Neuronal stem cell (in vitro differentiated cells): ENCODE measurements around the gene B9D1.

Experiments
- DNase-seq: peaks from one replicate; pipeline ENCODE4 v3.0.0-alpha.2; 2013; ENCODE audit warnings: low spot score
- H2AFZ ChIP-seq: one replicate; pipeline ENCODE4 v1.6.1; 2013; ENCODE audit warnings: mild to moderate bottlenecking, low read length, inconsistent platforms
- H2AK5ac ChIP-seq: 2 replicates; pipeline ENCODE4 v1.6.1; 2013; ENCODE audit warnings: low read depth, mild to moderate bottlenecking, inconsistent platforms, low read length, moderate library complexity, mixed read lengths
- H2BK120ac ChIP-seq: 2 replicates; pipeline ENCODE4 v1.6.1; 2013; ENCODE audit warnings: low read depth, mild to moderate bottlenecking, inconsistent platforms, low read length, moderate library complexity, mixed read lengths
- H2BK12ac ChIP-seq: one replicate; pipeline ENCODE4 v1.6.1; 2013; ENCODE audit warnings: low read length, inconsistent platforms
- H2BK15ac ChIP-seq: 2 replicates; pipeline ENCODE4 v1.6.1; 2013; ENCODE audit warnings: mild to moderate bottlenecking, low read length, inconsistent platforms, mixed read lengths
- H2BK5ac ChIP-seq: one replicate; pipeline ENCODE4 v1.6.1; 2013; ENCODE audit warnings: inconsistent platforms, mild to moderate bottlenecking, low read length, moderate library complexity
- H3K14ac ChIP-seq: one replicate; pipeline ENCODE4 v1.6.1; 2013; ENCODE audit warnings: low read length, inconsistent platforms
- H3K18ac ChIP-seq: 2 replicates; pipeline ENCODE4 v1.6.1; 2013; ENCODE audit warnings: low read length, inconsistent platforms
- H3K23ac ChIP-seq: 2 replicates; pipeline ENCODE4 v1.6.1; 2013; ENCODE audit warnings: low read depth, mild to moderate bottlenecking, mixed read lengths, low read length, inconsistent platforms; ENCODE audit not compliant: poor library complexity
- H3K27ac ChIP-seq: replicated peaks from 3 replicates; pipeline ENCODE4 v1.5.1; 2013; ENCODE audit warnings: low read length, inconsistent platforms
- H3K27me3 ChIP-seq, 3 experiments: 2 replicates each; pipeline ENCODE4 v1.6.1; 2013; ENCODE audit warnings: low read length in 3 of 3, mild to moderate bottlenecking in 2 of 3, inconsistent platforms in 1 of 3, low read depth in 1 of 3, mixed read lengths in 1 of 3, moderate library complexity in 1 of 3; ENCODE audit not compliant: control insufficient read depth in 3 of 3, insufficient read depth in 3 of 3
- H3K36me3 ChIP-seq, 2 donors: replicated peaks in 1 of 2; 2 replicates each; pipeline ENCODE4 v1.6.1; 2013; ENCODE audit warnings: low read length in 2 of 2; ENCODE audit not compliant: control insufficient read depth in 2 of 2, insufficient read depth in 2 of 2
- H3K4ac ChIP-seq: 2 replicates; pipeline ENCODE4 v1.6.1; 2013; ENCODE audit warnings: inconsistent platforms, mild to moderate bottlenecking, low read length, moderate library complexity
- H3K4me1 ChIP-seq, 2 donors: 1 replicate in 1 of 2; 2 replicates in 1 of 2; pipeline ENCODE4 v1.6.1; 2013; ENCODE audit warnings: low read length in 2 of 2, low read depth in 1 of 2; ENCODE audit not compliant: control insufficient read depth in 2 of 2, insufficient read depth in 1 of 2
- H3K4me2 ChIP-seq: one replicate; pipeline ENCODE4 v1.6.1; 2013; ENCODE audit warnings: mild to moderate bottlenecking, low read length, inconsistent platforms; ENCODE audit not compliant: insufficient read depth, poor library complexity, severe bottlenecking
- H3K4me3 ChIP-seq, 2 donors: 2 replicates each; pipeline ENCODE4 v1.5.1; 2013; ENCODE audit warnings: low read length in 2 of 2, mild to moderate bottlenecking in 2 of 2, inconsistent platforms in 1 of 2, moderate library complexity in 1 of 2
- H3K79me1 ChIP-seq: one replicate; pipeline ENCODE4 v1.6.1; 2013; ENCODE audit warnings: low read depth, mild to moderate bottlenecking, inconsistent platforms, low read length, moderate library complexity
- H3K9ac ChIP-seq: one replicate; pipeline ENCODE4 v1.6.1; 2013; ENCODE audit warnings: mild to moderate bottlenecking, low read depth, low read length, inconsistent platforms; ENCODE audit not compliant: poor library complexity
- H3K9me3 ChIP-seq, 2 donors: replicated peaks in 1 of 2; 2 replicates each; pipeline versions ENCODE3 to v1.6.1; 2013; ENCODE audit warnings: low read length in 2 of 2, mild to moderate bottlenecking in 2 of 2, inconsistent platforms in 1 of 2, low read depth in 1 of 2, mixed read lengths in 1 of 2, moderate library complexity in 1 of 2; ENCODE audit not compliant: control insufficient read depth in 2 of 2, insufficient read depth in 1 of 2
- H4K8ac ChIP-seq: one replicate; pipeline ENCODE4 v1.6.1; 2013; ENCODE audit warnings: low read depth, mild to moderate bottlenecking, inconsistent platforms, low read length, moderate library complexity
- H4K91ac ChIP-seq: one replicate; pipeline ENCODE4 v1.6.1; 2013; ENCODE audit warnings: low read length, low read depth, mild to moderate bottlenecking, inconsistent platforms; ENCODE audit not compliant: poor library complexity
- WGBS, 2 donors: extraction: QIAGEN DNeasy Blood & Tissue Kit; methylation state at CpG; one replicate each; pipeline ENCODE4 v1.1.7; 2013; ENCODE audit warnings: missing lambda C conversion rate in 2 of 2, mixed read lengths in 1 of 2; ENCODE audit not compliant: insufficient read length in 2 of 2, insufficient replicate concordance in 1 of 2; ENCODE audit errors: extremely low coverage in 2 of 2; 5-methylcytosine and 5-hydroxymethylcytosine counted together

B9D1 gene

DNA sequence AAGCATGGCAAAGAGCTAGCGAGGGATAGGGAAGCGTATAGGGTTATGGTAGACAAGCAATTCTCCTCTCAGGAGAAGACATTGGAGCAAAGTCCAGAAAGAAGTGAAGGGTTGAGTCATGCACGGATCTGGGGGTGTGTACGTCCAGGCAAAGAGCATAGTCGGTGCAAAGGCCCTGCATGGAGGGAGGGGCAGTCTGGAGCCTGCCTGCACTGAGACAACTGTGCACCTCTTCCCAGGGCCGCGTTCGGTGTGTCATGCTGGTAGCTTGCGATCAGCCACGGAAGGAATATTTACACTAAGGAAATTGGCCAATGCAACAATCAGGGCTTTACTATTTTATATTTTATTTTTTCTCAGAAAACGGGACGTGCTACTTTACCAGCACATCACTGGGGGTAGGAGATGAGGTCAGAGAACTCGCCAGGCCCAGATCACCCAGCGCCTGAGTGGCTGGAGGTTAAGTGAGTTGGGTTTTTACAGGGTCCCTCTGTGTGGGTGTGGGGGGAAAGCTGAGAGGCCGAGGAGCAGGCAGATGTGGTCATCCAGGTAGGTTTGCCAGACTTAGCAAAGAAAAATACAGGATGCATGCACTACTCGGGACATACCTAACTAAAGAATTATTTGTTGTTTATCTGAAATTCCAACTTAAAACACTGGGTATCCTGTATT is 6.7 kb upstream of the B9D1 start:
- no peak overlapping the region for H3K18ac ChIP-seq
- no peaks in the 10 kb centered on the region for H3K79me1 ChIP-seq
- H3K9me3 ChIP-seq = no peaks in the 10 kb centered on the region
- H2BK120ac ChIP-seq = no peak overlapping the region
- H4K91ac ChIP-seq = no peak overlapping the region
- no peak overlapping the region for H3K9ac ChIP-seq
- no peak overlapping the region for H3K27ac ChIP-seq
- no peaks in the 10 kb centered on the region for H3K36me3 ChIP-seq
- no peak overlapping the region for H2AFZ ChIP-seq
- H3K14ac ChIP-seq = no peak overlapping the region
- no peak overlapping the region for H2BK12ac ChIP-seq
- no peak overlapping the region for H3K4ac ChIP-seq
- WGBS, 2 donors = no CpG with 5 or more reads among the region's 16 CpGs
- no peak overlapping the region for H2BK15ac ChIP-seq
- H3K27me3 ChIP-seq = no peaks in the 10 kb centered on the region
- no peak overlapping the region for H3K4me2 ChIP-seq
- H3K4me3 ChIP-seq = no peak overlapping the region
- H4K8ac ChIP-seq = no peak overlapping the region
- no peak overlapping the region for H2AK5ac ChIP-seq
- peaks cover 0 to 3% of the 10 kb centered on the region in 2 donors for H3K4me1 ChIP-seq
- no peak overlapping the region for H3K23ac ChIP-seq
- H2BK5ac ChIP-seq = no peak overlapping the region
- no peak for DNase-seq

DNA sequence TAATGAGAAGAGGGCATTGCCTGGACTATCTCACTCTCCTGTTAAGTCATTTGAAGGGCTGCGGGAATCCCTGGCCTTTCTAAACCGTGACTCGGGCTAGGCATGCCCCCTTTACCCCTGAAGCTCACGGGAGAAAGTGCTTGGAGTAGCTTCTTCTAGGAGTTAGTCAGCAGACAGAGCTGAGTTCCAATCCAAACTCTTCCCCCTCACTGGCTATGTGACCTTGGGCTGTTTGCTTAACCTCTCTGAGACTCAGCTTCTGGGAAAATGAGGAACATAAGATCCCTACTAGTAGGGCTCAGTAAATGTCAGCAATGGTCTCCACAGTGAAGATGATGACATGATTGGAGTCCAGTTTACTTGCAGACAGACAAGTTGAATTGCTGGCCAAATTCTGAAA is 5.7 kb upstream of the B9D1 start:
- H4K91ac ChIP-seq = no peak overlapping the region
- no peak overlapping the region for H2BK120ac ChIP-seq
- H3K4me2 ChIP-seq = no peak overlapping the region
- no peaks in the 10 kb centered on the region for H3K36me3 ChIP-seq
- no peak overlapping the region for H3K27ac ChIP-seq
- no peak overlapping the region for H2BK12ac ChIP-seq
- H2AK5ac ChIP-seq = no peak overlapping the region
- no peaks in the 10 kb centered on the region for H3K79me1 ChIP-seq
- H3K14ac ChIP-seq = no peak overlapping the region
- no peak overlapping the region for H2BK5ac ChIP-seq
- no peak overlapping the region for H2AFZ ChIP-seq
- H2BK15ac ChIP-seq = no peak overlapping the region
- H4K8ac ChIP-seq = no peak overlapping the region
- H3K4ac ChIP-seq = no peak overlapping the region
- H3K9ac ChIP-seq = no peak overlapping the region
- H3K27me3 ChIP-seq = no peaks in the 10 kb centered on the region
- no peak overlapping the region for H3K18ac ChIP-seq
- DNase-seq = no peak
- no peak overlapping the region for H3K23ac ChIP-seq
- WGBS, 2 donors = no CpG with 5 or more reads among the region's 4 CpGs
- H3K4me1 ChIP-seq = peaks cover 0 to 3% of the 10 kb centered on the region in 2 donors
- no peaks in the 10 kb centered on the region for H3K9me3 ChIP-seq
- no peak overlapping the region for H3K4me3 ChIP-seq

DNA sequence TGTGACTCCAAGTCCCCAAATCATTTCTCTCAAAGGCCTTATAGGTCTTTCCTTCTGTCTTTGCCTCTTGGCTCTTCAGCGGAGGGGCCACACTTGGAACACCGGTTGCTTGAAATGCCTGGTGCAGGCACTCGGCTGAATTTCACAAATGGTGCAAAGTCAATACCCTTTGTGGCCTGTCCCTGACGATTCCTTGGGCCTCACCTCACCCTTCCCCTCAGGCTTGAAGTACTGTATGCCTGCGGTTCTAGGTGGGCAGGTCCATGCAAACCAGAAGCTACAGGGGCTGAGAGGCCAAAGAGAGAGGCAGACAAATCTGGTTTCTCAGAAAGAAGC is 4.1 kb upstream of the B9D1 start:
- no peak overlapping the region for H4K91ac ChIP-seq
- no peak for DNase-seq
- H4K8ac ChIP-seq = no peak overlapping the region
- no CpG with 5 or more reads among the region's 5 CpGs for WGBS, 2 donors
- no peak overlapping the region for H2BK5ac ChIP-seq
- no peak overlapping the region for H2BK12ac ChIP-seq
- H3K27me3 ChIP-seq = no peaks in the 10 kb centered on the region
- no peak overlapping the region for H3K18ac ChIP-seq
- no peak overlapping the region for H2AFZ ChIP-seq
- H3K36me3 ChIP-seq = no peaks in the 10 kb centered on the region
- no peak overlapping the region for H3K9ac ChIP-seq
- no peak overlapping the region for H3K23ac ChIP-seq
- H3K27ac ChIP-seq = no peak overlapping the region
- no peaks in the 10 kb centered on the region for H3K9me3 ChIP-seq
- H3K4me3 ChIP-seq = no peak overlapping the region
- no peak overlapping the region for H2AK5ac ChIP-seq
- H3K4me1 ChIP-seq = peaks cover 0 to 5% of the 10 kb centered on the region in 2 donors
- no peak overlapping the region for H3K4me2 ChIP-seq
- no peaks in the 10 kb centered on the region for H3K79me1 ChIP-seq
- no peak overlapping the region for H3K4ac ChIP-seq
- H2BK120ac ChIP-seq = no peak overlapping the region
- no peak overlapping the region for H3K14ac ChIP-seq
- no peak overlapping the region for H2BK15ac ChIP-seq

DNA sequence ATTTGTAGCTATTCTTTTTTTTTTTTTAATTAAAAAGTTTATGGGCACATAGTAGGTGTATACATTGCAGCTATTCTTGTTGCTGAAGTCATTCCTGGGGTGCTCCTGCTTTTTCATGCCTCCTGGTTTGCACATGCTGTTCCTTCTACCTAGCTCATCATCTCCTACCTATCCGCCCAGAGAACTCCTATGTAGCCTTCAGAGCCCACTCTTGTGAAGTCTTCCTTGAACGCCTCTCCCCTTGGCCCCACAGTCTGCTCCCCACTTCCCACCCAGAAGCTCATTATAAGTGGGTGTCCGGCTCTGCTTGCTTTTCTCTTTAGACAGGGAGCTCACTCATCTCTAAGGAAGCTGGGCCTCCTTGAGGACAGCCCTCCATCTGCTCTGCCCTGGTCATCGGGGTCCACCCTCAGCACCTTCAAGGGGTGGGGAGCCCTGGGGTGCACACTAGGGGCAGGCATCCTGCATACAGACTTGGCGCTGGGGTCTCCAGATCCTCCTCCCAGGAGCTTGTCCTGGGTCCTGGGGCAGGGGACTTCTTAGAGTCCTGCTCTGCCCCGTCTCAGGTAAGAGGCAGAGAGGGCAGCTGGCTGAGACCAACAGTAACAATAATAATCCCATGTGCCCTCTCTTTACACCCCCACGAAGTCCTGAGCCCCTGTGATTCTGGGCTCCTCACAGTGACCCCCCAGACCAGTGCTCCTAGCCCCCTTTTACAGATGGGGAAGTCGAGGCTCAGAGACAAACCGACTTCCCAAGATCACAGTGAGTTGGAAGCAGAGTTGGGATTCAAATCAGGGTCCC is 3.5 kb upstream of the B9D1 start:
- Histone ChIP-seq H2BK15ac (no peak overlapping the region), H3K14ac (no peak overlapping the region), H3K4me1 (peaks cover 0 to 7% of the 10 kb centered on the region in 2 donors), H2BK120ac (no peak overlapping the region), H2AK5ac (no peak overlapping the region), H3K18ac (no peak overlapping the region), H3K36me3 (no peaks in the 10 kb centered on the region), H3K9ac (no peak overlapping the region), H3K4ac (peak overlapping the region; percentile 56), H3K27ac (no peak overlapping the region), H3K79me1 (no peaks in the 10 kb centered on the region), H2BK12ac (no peak overlapping the region), H3K4me2 (no peak overlapping the region), H4K8ac (no peak overlapping the region), H4K91ac (no peak overlapping the region), H3K9me3 (no peaks in the 10 kb centered on the region), H3K23ac (no peak overlapping the region), H2BK5ac (no peak overlapping the region), H3K4me3 (no peak overlapping the region), H3K27me3 (no peaks in the 10 kb centered on the region), H2AFZ (no peak overlapping the region)
- whole genome bisulfite sequencing, 2 donors = no CpG with 5 or more reads among the region's 9 CpGs
- no peak for DNase-seq
